CD8-positive, alpha-beta memory T cell (primary cell): Measurements from ENCODE around the gene MARCHF6. TPM values are rescaled to one million over a fixed set of nuclear protein-coding genes. Genes with fewer than 3 reads are reported as not detected.
"Not testable (repeated sequence)": the region's sequence is repeated elsewhere in the genome, so short reads cannot be mapped to it uniquely, and the experiment has no call there.

Source experiments
- CTCF ChIA-PET: fragments of 350-600 bp; sonication (Branson Sonifier 250); formaldehyde crosslinking; loops from one replicate; lab custom pipeline; 2021; ENCODE audit warnings: antibody characterized with exemption; lab: Charles Lee
- POLR2A ChIA-PET: fragments of 350-600 bp; sonication (Branson Sonifier 250); formaldehyde crosslinking; loops from one replicate; lab custom pipeline; 2021; ENCODE audit warnings: antibody characterized with exemption; lab: Charles Lee
- DNase-seq, 5 donors: peaks; one replicate each; pipeline versions ENCODE4 v3.0.0 to v3.0.0-alpha.2; 2020 to 2022; ENCODE audit warnings: mixed read lengths in 1 of 5
- H3K27ac ChIP-seq: one replicate; pipeline ENCODE4 v1.7.0; 2013; ENCODE audit warnings: low read depth, mild to moderate bottlenecking, low read length, moderate library complexity
- H3K27me3 ChIP-seq: 2 replicates; pipeline ENCODE4 v1.7.0; 2013; ENCODE audit warnings: low read length, mild to moderate bottlenecking; ENCODE audit not compliant: insufficient read depth, poor library complexity, severe bottlenecking
- H3K36me3 ChIP-seq: 2 replicates; pipeline ENCODE4 v1.7.0; 2013; ENCODE audit warnings: mild to moderate bottlenecking, low read length, moderate library complexity; ENCODE audit not compliant: insufficient read depth
- H3K4me1 ChIP-seq: 2 replicates; pipeline ENCODE4 v1.7.0; 2013; ENCODE audit warnings: mild to moderate bottlenecking, low read length, moderate library complexity; ENCODE audit not compliant: insufficient read depth
- H3K4me3 ChIP-seq: 2 replicates; pipeline ENCODE4 v1.7.0; 2013; ENCODE audit warnings: mild to moderate bottlenecking, low read length
- H3K9me3 ChIP-seq: 2 replicates; pipeline ENCODE4 v1.7.0; 2013; ENCODE audit warnings: mild to moderate bottlenecking, low read length
- H3K27ac Mint-ChIP-seq, 8 donors: one replicate each; pipeline ENCODE4 v1.8.0; 2020 to 2021; ENCODE audit warnings: mixed read lengths in 8 of 8, mild to moderate bottlenecking in 6 of 8, inconsistent platforms in 3 of 8, moderate library complexity in 3 of 8
- H3K27me3 Mint-ChIP-seq, 2 donors: one replicate each; pipeline ENCODE4 v1.8.0; 2020 to 2021; ENCODE audit warnings: mixed read lengths in 2 of 2, mild to moderate bottlenecking in 1 of 2, moderate library complexity in 1 of 2
- H3K36me3 Mint-ChIP-seq, 3 donors: one replicate each; pipeline ENCODE4 v1.8.0; 2020 to 2021; ENCODE audit warnings: mixed read lengths in 3 of 3, inconsistent platforms in 1 of 3, mild to moderate bottlenecking in 1 of 3
- H3K4me1 Mint-ChIP-seq, 3 donors: one replicate each; pipeline ENCODE4 v1.8.0; 2020 to 2021; ENCODE audit warnings: mixed read lengths in 3 of 3, inconsistent platforms in 1 of 3, mild to moderate bottlenecking in 1 of 3
- H3K4me3 Mint-ChIP-seq, 7 donors: one replicate each; pipeline ENCODE4 v1.8.0; 2020 to 2021; ENCODE audit warnings: mixed read lengths in 7 of 7, mild to moderate bottlenecking in 6 of 7, moderate library complexity in 4 of 7, inconsistent platforms in 2 of 7
- H3K9me3 Mint-ChIP-seq, 5 donors: one replicate each; pipeline ENCODE4 v1.8.0; 2020 to 2022; ENCODE audit warnings: mixed read lengths in 5 of 5, mild to moderate bottlenecking in 3 of 5, moderate library complexity in 2 of 5, inconsistent platforms in 1 of 5
- polyA plus RNA-seq: library from polyadenylated mRNA; unstranded; fragments of 300-500 nt; fragmentation: Illumina TruSeq; gene quantifications from one replicate; pipeline ENCODE4 v1.2.3, GENCODE V29; 2021
- total RNA-seq, 2 experiments: library from RNA; stranded (reverse); gene quantifications; one replicate each; pipeline ENCODE4 v1.2.3, GENCODE V29; 2021

The MARCHF6 gene
- total and polyA plus RNA-seq, 3 experiments from 2014 or later = 54.2 to 110 (median 103) TPM

- no peak for DNase-seq
- Histone ChIP-seq H3K4me3 (no peak overlapping the region), H3K27me3 (no peaks in the 10 kb centered on the region), H3K9me3 (no peaks in the 10 kb centered on the region), H3K4me1 (no peaks in the 10 kb centered on the region), H3K36me3 (no peaks in the 10 kb centered on the region), H3K27ac (no peak overlapping the region)
- Mint-ChIP-seq H3K4me1 (peaks cover 6 to 10% (median 10%) of the 10 kb centered on the region in 3 donors), H3K27me3 (peaks cover 14 to 29% of the 10 kb centered on the region in 2 donors), H3K36me3 (no peaks in the 10 kb centered on the region), H3K9me3 (no peaks in the 10 kb centered on the region), H3K4me3 (no peak overlapping the region), H3K27ac (no peak overlapping the region)
- ChIA-PET CTCF (interaction anchor here (1.5 to 2.0 kb wide), 2 partner anchors 27 to 317 kb away, joined by 3 to 5 read pairs; no protein-coding TSS in a partner anchor), POLR2A (no interaction called here)
These were observed 43.3 kb upstream of the MARCHF6 start for GRCh38 chr5:10310066-10310779.

- DNase-seq, POLR2A ChIA-PET, H3K4me3 Mint-ChIP-seq, H3K36me3 Mint-ChIP-seq, H3K4me1 ChIP-seq, H3K4me1 Mint-ChIP-seq, H3K9me3 ChIP-seq, H3K36me3 ChIP-seq, H3K27ac Mint-ChIP-seq, H3K9me3 Mint-ChIP-seq, H3K27me3 ChIP-seq, H3K27ac ChIP-seq, H3K4me3 ChIP-seq: not testable (repeated sequence)
- H3K27me3 Mint-ChIP-seq = peaks cover 14 to 24% of the 10 kb centered on the region in 2 donors
- CTCF ChIA-PET = interaction anchor here (1.1 kb wide), 1 partner anchor 17 kb away, joined by 3 read pairs; no protein-coding TSS in a partner anchor
These were observed 42.5 kb upstream of the MARCHF6 start for GRCh38 chr5:10310835-10311570.

- peak overlapping the region in 1 of 8 donors; percentile 30 for H3K27ac Mint-ChIP-seq
- H3K27me3 Mint-ChIP-seq = peaks cover 16% of the 10 kb centered on the region in 2 donors
- Histone ChIP-seq H3K4me1 (no peaks in the 10 kb centered on the region), H3K27ac (no peak overlapping the region), H3K36me3 (no peaks in the 10 kb centered on the region), H3K9me3 (no peaks in the 10 kb centered on the region), H3K27me3 (no peaks in the 10 kb centered on the region), H3K4me3 (no peak overlapping the region)
- ChIA-PET POLR2A (no interaction called here), CTCF (interaction anchor here (1.1 kb wide), 1 partner anchor 16 kb away, joined by 3 read pairs; no protein-coding TSS in a partner anchor)
- no peaks in the 10 kb centered on the region for H3K9me3 Mint-ChIP-seq
- H3K36me3 Mint-ChIP-seq = no peaks in the 10 kb centered on the region
- H3K4me1 Mint-ChIP-seq = peaks cover 6 to 10% (median 7%) of the 10 kb centered on the region in 3 donors
- H3K4me3 Mint-ChIP-seq = no peak overlapping the region
- no peak for DNase-seq
These were observed 41.7 kb upstream of the MARCHF6 start for GRCh38 chr5:10311595-10312425.

GRCh38 chr5:10315201-10315600 lies 38.3 kb upstream of the MARCHF6 start:
- CTCF ChIA-PET = no interaction called here
- H3K4me3 Mint-ChIP-seq = no peak overlapping the region
- no peaks in the 10 kb centered on the region for H3K4me1 Mint-ChIP-seq

GRCh38 chr5:10315824-10316509 lies 37.5 kb upstream of the MARCHF6 start:
- Histone ChIP-seq H3K4me3 (no peak overlapping the region), H3K9me3 (no peaks in the 10 kb centered on the region), H3K4me1 (no peaks in the 10 kb centered on the region), H3K27me3 (no peaks in the 10 kb centered on the region), H3K36me3 (no peaks in the 10 kb centered on the region), H3K27ac (no peak overlapping the region)
- POLR2A ChIA-PET = no interaction called here
- peaks cover 0 to 3% (median 0%) of the 10 kb centered on the region in 5 donors for H3K9me3 Mint-ChIP-seq
- no peak for DNase-seq
- no peak overlapping the region for H3K4me3 Mint-ChIP-seq
- CTCF ChIA-PET = no interaction called here
- peak overlapping the region in 1 of 8 donors; percentile 56 for H3K27ac Mint-ChIP-seq
- H3K27me3 Mint-ChIP-seq = peaks cover 9 to 15% of the 10 kb centered on the region in 2 donors
- H3K36me3 Mint-ChIP-seq = no peaks in the 10 kb centered on the region
- no peaks in the 10 kb centered on the region for H3K4me1 Mint-ChIP-seq

More at GRCh38 chr5:10315201-10315600, 38.3 kb upstream of the MARCHF6 start:
- no peaks in the 10 kb centered on the region for H3K36me3 ChIP-seq
- H3K27me3 ChIP-seq = no peaks in the 10 kb centered on the region
- Mint-ChIP-seq H3K36me3 (no peaks in the 10 kb centered on the region), H3K9me3 (peaks cover 0 to 3% (median 0%) of the 10 kb centered on the region in 5 donors), H3K27me3 (peaks cover 11 to 14% of the 10 kb centered on the region in 2 donors), H3K27ac (no peak overlapping the region)
- no peaks in the 10 kb centered on the region for H3K4me1 ChIP-seq
- no peak overlapping the region for H3K27ac ChIP-seq
- no peak for DNase-seq
- POLR2A ChIA-PET = no interaction called here
- H3K4me3 ChIP-seq = no peak overlapping the region
- H3K9me3 ChIP-seq = no peaks in the 10 kb centered on the region

GRCh38 chr5:10317825-10318682 lies 35.4 kb upstream of the MARCHF6 start:
- Mint-ChIP-seq H3K27ac (no peak overlapping the region), H3K9me3 (peaks cover 0 to 3% (median 0%) of the 10 kb centered on the region in 5 donors), H3K27me3 (peaks cover 10 to 15% of the 10 kb centered on the region in 2 donors), H3K36me3 (no peaks in the 10 kb centered on the region), H3K4me3 (no peak overlapping the region), H3K4me1 (no peaks in the 10 kb centered on the region)
- ChIA-PET CTCF (no interaction called here), POLR2A (no interaction called here)
- Histone ChIP-seq H3K4me1 (no peaks in the 10 kb centered on the region), H3K27ac (no peak overlapping the region), H3K36me3 (no peaks in the 10 kb centered on the region), H3K4me3 (no peak overlapping the region), H3K27me3 (no peaks in the 10 kb centered on the region), H3K9me3 (no peaks in the 10 kb centered on the region)
- DNase-seq = no peak
